Lung (tissue), 12 donors: ENCODE measurements around the gene TMEM106C. TPM values are rescaled to one million over a fixed set of nuclear protein-coding genes. Genes with fewer than 3 reads are reported as not detected.

Experiments
- ATAC-seq: fragments of 200-7000 bp; cut with Tn5 transposase; one replicate; pipeline ENCODE4 v1.9.1; 2020; ENCODE audit warnings: moderate number of reproducible peaks; ENCODE audit not compliant: insufficient read depth, low FRiP score
- DNase-seq, 3 donors: peaks; one replicate each; pipeline ENCODE4 v3.0.0-alpha.2; 2013 to 2017
- H3K27ac ChIP-seq, 2 donors: one replicate each; pipeline ENCODE4 v1.5.1; 2013; ENCODE audit warnings: mild to moderate bottlenecking in 2 of 2, moderate library complexity in 2 of 2, control low read depth in 1 of 2, inconsistent platforms in 1 of 2, low read depth in 1 of 2, low read length in 1 of 2
- H3K27me3 ChIP-seq, 3 donors: one replicate each; pipeline ENCODE4 v1.5.1; 2013; ENCODE audit warnings: low read length in 2 of 3; ENCODE audit not compliant: control insufficient read depth in 3 of 3, insufficient read depth in 3 of 3
- H3K36me3 ChIP-seq, 4 donors: one replicate each; pipeline ENCODE4 v1.5.1; 2013; ENCODE audit warnings: low read length in 4 of 4, mild to moderate bottlenecking in 1 of 4, moderate library complexity in 1 of 4; ENCODE audit not compliant: control insufficient read depth in 4 of 4, insufficient read depth in 4 of 4
- H3K4me1 ChIP-seq, 5 donors: one replicate each; pipeline ENCODE4 v1.5.1; 2013; ENCODE audit warnings: low read length in 5 of 5, mild to moderate bottlenecking in 2 of 5, moderate library complexity in 1 of 5; ENCODE audit not compliant: control insufficient read depth in 5 of 5, insufficient read depth in 5 of 5
- H3K4me3 ChIP-seq: one replicate; pipeline ENCODE4 v1.5.1; 2013; ENCODE audit warnings: mild to moderate bottlenecking, control low read depth, moderate library complexity
- H3K9ac ChIP-seq, 2 donors: one replicate each; pipeline ENCODE4 v1.5.1; 2013; ENCODE audit warnings: low read length in 2 of 2, control low read depth in 1 of 2; ENCODE audit not compliant: insufficient read depth in 1 of 2
- H3K9me3 ChIP-seq, 4 donors: one replicate each; pipeline ENCODE4 v1.5.1; 2013; ENCODE audit warnings: low read length in 3 of 4, mild to moderate bottlenecking in 1 of 4, moderate library complexity in 1 of 4; ENCODE audit not compliant: control insufficient read depth in 4 of 4, insufficient read depth in 3 of 4
- WGBS, 2 donors: extraction: QIAGEN DNeasy Blood & Tissue Kit; methylation state at CpG; one replicate each; pipeline ENCODE4 v1.1.7; 2013; 5-methylcytosine and 5-hydroxymethylcytosine counted together
- polyA plus RNA-seq, 2 donors: library from polyadenylated mRNA; stranded (reverse); fragments of 200-250 nt; gene quantifications; one replicate each; pipeline ENCODE4 v1.2.1, GENCODE V29; 2013
- total RNA-seq, 2 donors: library from RNA; depleted of rRNA in 1 of 2; stranded (reverse); fragments of >200 nt in 1 of 2; gene quantifications; one replicate each; pipeline ENCODE4 v1.2.1, GENCODE V29; 2014 to 2021
- TF ChIP-seq, protein P1 (sequence below): IDR thresholded peaks from 2 replicates; pipeline ENCODE4 v1.5.1; 2012; ENCODE audit warnings: mild to moderate bottlenecking; ENCODE audit errors: control extremely low read depth, extremely low read depth
- donor health status: control.
- donor health status: control.
- donor health status: Bipolar disorder and iron deficiency.
- donor health status: healthy.
- donor health status: DM: yes; HTN: yes; CAD: no.

TMEM106C gene
- total and polyA plus RNA-seq, 4 donors, result 29.3 to 53.0 (median 34.1) TPM

DNA sequence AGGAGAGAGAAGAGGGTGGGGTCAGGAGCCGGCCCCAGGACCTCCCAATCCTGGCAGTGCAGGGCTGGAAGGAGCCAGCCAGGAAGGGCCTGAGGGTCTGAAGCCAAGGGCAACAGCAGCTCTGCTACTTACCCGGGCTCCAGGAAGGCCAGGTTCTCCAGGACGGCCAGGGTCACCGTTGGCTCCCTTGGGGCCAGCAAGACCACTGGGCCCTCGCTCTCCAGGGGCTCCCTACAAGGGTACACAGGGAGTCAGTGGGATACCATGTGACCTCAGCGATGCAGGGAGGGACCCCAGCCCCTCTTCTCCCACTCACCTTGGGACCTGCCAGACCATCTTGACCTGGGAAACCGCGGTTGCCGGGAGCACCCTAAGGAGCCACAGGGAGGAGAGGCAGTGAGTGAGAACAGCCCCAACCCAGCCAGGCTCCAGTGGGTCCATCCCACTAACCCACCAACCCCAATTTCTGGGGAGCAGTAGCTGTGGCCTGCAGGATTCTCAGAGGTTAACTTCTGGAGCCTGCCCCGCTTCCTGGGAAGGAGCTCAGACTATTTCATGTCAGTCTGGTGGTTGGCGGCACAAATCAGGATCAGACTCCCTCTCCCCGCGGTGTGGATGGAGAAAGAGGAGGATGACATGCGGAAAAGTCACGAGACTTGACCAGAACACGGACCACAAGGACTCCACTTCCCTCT is 22.3 kb downstream of the TMEM106C start:
- no peak for DNase-seq
- H3K9me3 ChIP-seq, result peaks cover 0 to 1% (median 0%) of the 10 kb centered on the region in 4 donors
- peaks cover 0 to 23% (median 0%) of the 10 kb centered on the region in 5 donors for H3K4me1 ChIP-seq
- 91 to 92% methylated on average over 16 of the region's 16 CpGs for WGBS, 2 donors
- TF ChIP-seq, protein P1, sequence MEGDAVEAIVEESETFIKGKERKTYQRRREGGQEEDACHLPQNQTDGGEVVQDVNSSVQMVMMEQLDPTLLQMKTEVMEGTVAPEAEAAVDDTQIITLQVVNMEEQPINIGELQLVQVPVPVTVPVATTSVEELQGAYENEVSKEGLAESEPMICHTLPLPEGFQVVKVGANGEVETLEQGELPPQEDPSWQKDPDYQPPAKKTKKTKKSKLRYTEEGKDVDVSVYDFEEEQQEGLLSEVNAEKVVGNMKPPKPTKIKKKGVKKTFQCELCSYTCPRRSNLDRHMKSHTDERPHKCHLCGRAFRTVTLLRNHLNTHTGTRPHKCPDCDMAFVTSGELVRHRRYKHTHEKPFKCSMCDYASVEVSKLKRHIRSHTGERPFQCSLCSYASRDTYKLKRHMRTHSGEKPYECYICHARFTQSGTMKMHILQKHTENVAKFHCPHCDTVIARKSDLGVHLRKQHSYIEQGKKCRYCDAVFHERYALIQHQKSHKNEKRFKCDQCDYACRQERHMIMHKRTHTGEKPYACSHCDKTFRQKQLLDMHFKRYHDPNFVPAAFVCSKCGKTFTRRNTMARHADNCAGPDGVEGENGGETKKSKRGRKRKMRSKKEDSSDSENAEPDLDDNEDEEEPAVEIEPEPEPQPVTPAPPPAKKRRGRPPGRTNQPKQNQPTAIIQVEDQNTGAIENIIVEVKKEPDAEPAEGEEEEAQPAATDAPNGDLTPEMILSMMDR, result no peak
- no peak for ATAC-seq
- peaks cover 0 to 6% (median 0%) of the 10 kb centered on the region in 3 donors for H3K27me3 ChIP-seq
- H3K36me3 ChIP-seq, result no peaks in the 10 kb centered on the region
- H3K9ac ChIP-seq, result no peak overlapping the region
- no peak overlapping the region for H3K4me3 ChIP-seq
- no peak overlapping the region for H3K27ac ChIP-seq

DNA sequence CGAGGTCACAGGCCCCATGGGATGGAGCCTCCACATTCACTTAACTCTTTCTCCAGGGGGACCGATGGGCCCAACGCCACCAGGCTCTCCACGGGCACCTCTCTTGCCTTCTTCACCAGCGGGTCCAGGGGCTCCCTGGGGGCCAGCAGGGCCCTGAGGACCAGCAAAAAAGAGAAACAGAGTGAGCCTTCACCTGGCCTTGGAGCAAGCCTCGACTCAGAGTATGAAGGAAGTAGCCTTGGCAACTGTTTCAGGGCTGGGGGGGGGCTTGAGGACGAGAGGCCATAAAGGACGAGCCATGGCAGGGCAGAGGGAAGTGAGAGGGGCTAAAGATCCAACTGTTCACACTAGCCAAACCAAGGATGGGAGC is 22.9 kb downstream of the TMEM106C start:
- H3K9me3 ChIP-seq, result peaks cover 0 to 1% (median 0%) of the 10 kb centered on the region in 4 donors
- TF ChIP-seq, protein P1, result no peak
- H3K36me3 ChIP-seq, result no peaks in the 10 kb centered on the region
- H3K27me3 ChIP-seq, result peaks cover 0 to 6% (median 0%) of the 10 kb centered on the region in 3 donors
- no peak for DNase-seq
- no peak for ATAC-seq
- no peak overlapping the region for H3K4me3 ChIP-seq
- peaks cover 0 to 24% (median 0%) of the 10 kb centered on the region in 5 donors for H3K4me1 ChIP-seq
- no peak overlapping the region for H3K27ac ChIP-seq
- whole genome bisulfite sequencing, 2 donors, result 80 to 82% methylated on average over 8 of the region's 8 CpGs
- H3K9ac ChIP-seq, result no peak overlapping the region

DNA sequence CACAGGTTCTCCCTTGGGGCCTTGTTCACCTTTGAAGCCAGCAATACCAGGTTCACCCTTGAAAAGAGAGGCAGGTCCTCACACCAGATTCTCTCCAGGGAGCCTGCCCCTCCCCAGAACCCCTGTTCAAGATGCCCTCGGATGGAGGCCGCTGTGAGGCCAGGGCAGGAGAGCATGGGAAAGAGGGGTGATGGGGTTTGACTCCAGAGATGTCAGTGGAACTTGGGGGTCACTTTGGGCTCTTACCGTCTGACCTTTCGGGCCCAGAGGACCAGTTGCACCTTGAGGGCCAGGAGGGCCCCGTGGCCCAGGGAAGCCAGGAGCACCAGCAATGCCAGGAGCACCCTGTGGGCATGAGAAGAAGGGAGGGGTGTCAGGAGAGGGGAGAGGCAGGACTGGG is 23.4 kb downstream of the TMEM106C start:
- Histone ChIP-seq H3K27ac (no peak overlapping the region), H3K4me3 (no peak overlapping the region), H3K9me3 (peaks cover 0 to 1% (median 0%) of the 10 kb centered on the region in 4 donors), H3K4me1 (peaks cover 0 to 24% (median 0%) of the 10 kb centered on the region in 5 donors), H3K9ac (no peak overlapping the region), H3K27me3 (peaks cover 0 to 6% (median 0%) of the 10 kb centered on the region in 3 donors), H3K36me3 (no peaks in the 10 kb centered on the region)
- 92 to 98% methylated on average over 5 of the region's 5 CpGs for WGBS, 2 donors
- TF ChIP-seq, protein P1, result no peak
- ATAC-seq, result no peak
- no peak for DNase-seq
